SKM-1 (cell line): ENCODE measurements around the gene NAP1L4.

Experiments
- DNase-seq: peaks from one replicate; lab custom pipeline; 2025; ENCODE audit not compliant: unreplicated experiment; lab: John Stamatoyannopoulos, UW

NAP1L4 gene

GRCh38 chr11:2926611-2927051 is 65.5 kb downstream of the NAP1L4 start:
- no peak for DNase-seq

- DNase-seq = no peak
Observed at GRCh38 chr11:2924821-2925675, 67.1 kb downstream of the NAP1L4 start.

GRCh38 chr11:2924381-2924780 is 67.7 kb downstream of the NAP1L4 start:
- DNase-seq = no peak

GRCh38 chr11:2923446-2924375 is 68.4 kb downstream of the NAP1L4 start:
- no peak for DNase-seq

- no peak for DNase-seq
Observed at GRCh38 chr11:2922655-2923054, 69.5 kb downstream of the NAP1L4 start.

- no peak for DNase-seq
Observed at GRCh38 chr11:2921742-2922493, 70.2 kb downstream of the NAP1L4 start.

GRCh38 chr11:2921261-2921660 is 70.9 kb downstream of the NAP1L4 start:
- no peak for DNase-seq

- DNase-seq = no peak
Observed at GRCh38 chr11:2920343-2920742, 71.8 kb downstream of the NAP1L4 start.

- no peak for DNase-seq
Observed at GRCh38 chr11:2919837-2920236, 72.3 kb downstream of the NAP1L4 start.

GRCh38 chr11:2919188-2919587 is 72.9 kb downstream of the NAP1L4 start:
- DNase-seq = no peak

GRCh38 chr11:2917842-2918490 is 74.2 kb downstream of the NAP1L4 start:
- no peak for DNase-seq

GRCh38 chr11:2916892-2917645 is 75.1 kb downstream of the NAP1L4 start:
- DNase-seq = no peak

GRCh38 chr11:2916114-2916891 is 75.8 kb downstream of the NAP1L4 start:
- DNase-seq = no peak

- DNase-seq = no peak
Observed at GRCh38 chr11:2915473-2915872, 76.7 kb downstream of the NAP1L4 start.

GRCh38 chr11:2914455-2915195 is 77.5 kb downstream of the NAP1L4 start:
- DNase-seq = no peak

- DNase-seq = no peak
Observed at GRCh38 chr11:2913776-2914175, 78.4 kb downstream of the NAP1L4 start.

- DNase-seq = no peak
Observed at GRCh38 chr11:2913019-2913431, 79.1 kb downstream of the NAP1L4 start.

GRCh38 chr11:2912498-2912897 is 79.6 kb downstream of the NAP1L4 start:
- no peak for DNase-seq
